Measurements from ENCODE around the gene BEST2. TPM values are rescaled to one million over a fixed set of nuclear protein-coding genes. Genes with fewer than 3 reads are reported as not detected.

BEST2 gene
- total RNA-seq, 1 experiment from 2014 or later, result 0.10 TPM

GRCh38 chr19:12804051-12804450 is 52.5 kb downstream of the BEST2 start:
- TF ChIP-seq ELF1 (IDR thresholded peaks at IDR 0.05; ENCODE audit: borderline replicate concordance, low read depth), result no peak
- no peak for TF ChIP-seq ZFX (IDR thresholded peaks at IDR 0.05)
- no peak for TF ChIP-seq POLR2A (IDR thresholded peaks at IDR 0.05; ENCODE audit: borderline replicate concordance, extremely low read depth, insufficient read depth, insufficient read length)
- TF ChIP-seq CTCF (IDR thresholded peaks at IDR 0.05 in 2 of 3, conservative IDR thresholded peaks at IDR 0.05 in 1 of 3; ENCODE audit: borderline replicate concordance in 1 of 3, insufficient read depth in 1 of 3, low read depth in 2 of 3, low read length in 2 of 3), result no peak
- TF ChIP-seq CEBPB (IDR thresholded peaks at IDR 0.05; ENCODE audit: low read depth), result no peak
- TF ChIP-seq TCF7L2 (IDR thresholded peaks at IDR 0.05; ENCODE audit: borderline replicate concordance, extremely low read depth, insufficient read depth, insufficient read length), result no peak
- no peak for TF ChIP-seq SIN3A (IDR thresholded peaks at IDR 0.05; ENCODE audit: low read depth)
- TF ChIP-seq ZBTB33 (IDR thresholded peaks at IDR 0.05; ENCODE audit: extremely low read depth, insufficient replicate concordance, low read length), result no peak
- no peak for TF ChIP-seq YY1 (IDR thresholded peaks at IDR 0.05; ENCODE audit: extremely low read depth, insufficient replicate concordance, low read depth, low read length)
- TF ChIP-seq ATF3 (IDR thresholded peaks at IDR 0.05), result no peak
- no peak for TF ChIP-seq RAD21 (IDR thresholded peaks at IDR 0.05; ENCODE audit: low read depth)
- no peak for TF ChIP-seq EGR1 (IDR thresholded peaks at IDR 0.05; ENCODE audit: low read depth)
- TF ChIP-seq CBX3 (IDR thresholded peaks at IDR 0.05; ENCODE audit: low read depth), result no peak
- no peak for TF ChIP-seq EZH2phosphoT487 (IDR thresholded peaks at IDR 0.05; ENCODE audit: borderline replicate concordance)
- TF ChIP-seq MAX (IDR thresholded peaks at IDR 0.05), result no peak
- TF ChIP-seq EZH2 (IDR thresholded peaks at IDR 0.05), result no peak
- no peak for TF ChIP-seq REST (IDR thresholded peaks at IDR 0.05; ENCODE audit: low read depth)
- TF ChIP-seq SRF (IDR thresholded peaks at IDR 0.05; ENCODE audit: low read depth), result no peak
- POLR2A ChIA-PET, result no interaction called here
- Histone ChIP-seq H3K9me2 (ENCODE audit: insufficient read depth) (no peaks in the 10 kb centered on the region), H2AFZ (ENCODE audit: low read depth, low read length, poor library complexity, severe bottlenecking) (no peak overlapping the region), H3K4me2 (ENCODE audit: low read length) (no peak overlapping the region), H3K79me2 (ENCODE audit: insufficient read depth, low read length) (peaks cover 35% of the 10 kb centered on the region), H4K20me1 (ENCODE audit: insufficient read depth) (no peaks in the 10 kb centered on the region), H3K4me1 (ENCODE audit: control insufficient read depth in 1 of 2, insufficient read depth in 2 of 2, low read length in 2 of 2) (peaks cover 20 to 42% of the 10 kb centered on the region in 2 experiments; a peak in 3 of 4 replicates), H3K9ac (ENCODE audit: low read length) (no peak overlapping the region), H3K9me3 (ENCODE audit: control insufficient read depth in 1 of 2, insufficient read depth in 1 of 2, low read depth in 1 of 2, low read length in 2 of 2) (no peaks in the 10 kb centered on the region), H3K27me3 (ENCODE audit: insufficient read depth, low read length) (no peaks in the 10 kb centered on the region), H3K4me3 (replicated peaks in 1 of 2; ENCODE audit: low read depth in 1 of 2, low read length in 2 of 2) (no peak overlapping the region), H3K36me3 (ENCODE audit: control insufficient read depth in 1 of 2, insufficient read depth in 2 of 2, low read length in 2 of 2) (peaks cover 8 to 20% of the 10 kb centered on the region in 2 experiments; a peak in 3 of 4 replicates), H3K27ac (ENCODE audit: low read depth, low read length) (no peak overlapping the region)
- ATAC-seq (no peak), DNase-seq (ENCODE audit: low read depth, low spot score) (no peak)
- intact Hi-C loops (cut with micrococcal nuclease), result loop anchor here (5.0 kb wide), 1 partner anchor 33 kb away; the partner anchor contains the start of gene MAST1
- no TSS peak for BruUV-seq (replicated peaks)
- CTCF ChIA-PET, result no interaction called here
- RAD21 ChIA-PET (ENCODE audit: low non-redundant PET in 1 of 2, low total read pairs in 2 of 2, uncharacterized antibody in 2 of 2, unreplicated experiment in 2 of 2), result no interaction called here

All from HCT116 (cell line).